ENCODE measurements around the gene KRTAP5-1. TPM values are rescaled to one million over a fixed set of nuclear protein-coding genes. Genes with fewer than 3 reads are reported as not detected.

Gene KRTAP5-1
- total RNA-seq, 2 donors from 2014 or later, result not detected

GRCh38 chr11:1629326-1630185 lies 44.5 kb upstream of the KRTAP5-1 start, which contains the start of gene KRTAP5-5:
TSS of gene KRTAP5-5 (plus strand) at chr11:1629775. CDS start at chr11:1629841, 66 bp downstream.
- TF ChIP-seq, protein P1, sequence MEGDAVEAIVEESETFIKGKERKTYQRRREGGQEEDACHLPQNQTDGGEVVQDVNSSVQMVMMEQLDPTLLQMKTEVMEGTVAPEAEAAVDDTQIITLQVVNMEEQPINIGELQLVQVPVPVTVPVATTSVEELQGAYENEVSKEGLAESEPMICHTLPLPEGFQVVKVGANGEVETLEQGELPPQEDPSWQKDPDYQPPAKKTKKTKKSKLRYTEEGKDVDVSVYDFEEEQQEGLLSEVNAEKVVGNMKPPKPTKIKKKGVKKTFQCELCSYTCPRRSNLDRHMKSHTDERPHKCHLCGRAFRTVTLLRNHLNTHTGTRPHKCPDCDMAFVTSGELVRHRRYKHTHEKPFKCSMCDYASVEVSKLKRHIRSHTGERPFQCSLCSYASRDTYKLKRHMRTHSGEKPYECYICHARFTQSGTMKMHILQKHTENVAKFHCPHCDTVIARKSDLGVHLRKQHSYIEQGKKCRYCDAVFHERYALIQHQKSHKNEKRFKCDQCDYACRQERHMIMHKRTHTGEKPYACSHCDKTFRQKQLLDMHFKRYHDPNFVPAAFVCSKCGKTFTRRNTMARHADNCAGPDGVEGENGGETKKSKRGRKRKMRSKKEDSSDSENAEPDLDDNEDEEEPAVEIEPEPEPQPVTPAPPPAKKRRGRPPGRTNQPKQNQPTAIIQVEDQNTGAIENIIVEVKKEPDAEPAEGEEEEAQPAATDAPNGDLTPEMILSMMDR (IDR thresholded peaks at IDR 0.05), result no peak
- ATAC-seq (ENCODE audit: insufficient number of reproducible peaks, low FRiP score, low read depth) (no peak), DNase-seq (ENCODE audit: low spot score) (no peak)
- Histone ChIP-seq H3K36me3 (no peaks in the 10 kb centered on the region), H3K27ac (no peak within 1 kb of the TSS), H3K4me1 (ENCODE audit: control insufficient read depth in 1 of 2, low read depth in 2 of 2) (no peaks in the 10 kb centered on the region), H3K9me3 (no peaks in the 10 kb centered on the region), H3K27me3 (replicated peaks; ENCODE audit: insufficient read depth) (peaks cover 7% of the 10 kb centered on the region), H3K4me3 (no peak within 1 kb of the TSS)

- Histone ChIP-seq H3K4me1 (ENCODE audit: control insufficient read depth in 1 of 2, low read depth in 2 of 2) (no peaks in the 10 kb centered on the region), H3K4me3 (no peak overlapping the region), H3K27ac (no peak overlapping the region), H3K27me3 (replicated peaks; ENCODE audit: insufficient read depth) (peaks cover 7% of the 10 kb centered on the region), H3K9me3 (no peaks in the 10 kb centered on the region), H3K36me3 (no peaks in the 10 kb centered on the region)
- no peak for ATAC-seq (ENCODE audit: insufficient number of reproducible peaks, low FRiP score, low read depth)
- DNase-seq (ENCODE audit: low spot score), result no peak
- TF ChIP-seq, protein P1 (IDR thresholded peaks at IDR 0.05), result peak; percentile 73
These were observed 43.6 kb upstream of the KRTAP5-1 start for GRCh38 chr11:1628506-1629325.

DNA sequence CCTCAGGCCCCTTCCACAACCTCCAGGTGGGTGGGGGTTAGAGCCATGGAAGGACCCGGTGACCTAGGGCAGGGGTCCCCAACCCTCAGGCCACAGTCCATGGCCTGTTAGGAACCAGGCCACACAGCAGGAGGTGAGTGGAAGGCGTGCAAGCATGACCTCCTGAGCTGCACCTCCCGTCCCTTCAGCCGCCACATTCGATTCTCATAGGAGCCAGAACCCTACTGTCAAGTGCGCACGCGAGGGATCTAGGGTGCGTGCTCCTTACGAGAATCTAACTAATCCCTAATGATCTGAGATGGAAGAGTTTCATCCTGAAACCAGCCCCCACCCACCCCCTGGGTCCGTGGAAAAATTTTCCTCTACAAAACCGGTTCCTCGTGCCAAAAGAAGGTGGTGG lies 40.5 kb upstream of the KRTAP5-1 start:
- Histone ChIP-seq H3K27ac (no peak overlapping the region), H3K27me3 (replicated peaks; ENCODE audit: insufficient read depth) (peaks cover under 1% of the 10 kb centered on the region), H3K4me1 (ENCODE audit: control insufficient read depth in 1 of 2, low read depth in 2 of 2) (no peaks in the 10 kb centered on the region), H3K4me3 (no peak overlapping the region), H3K36me3 (no peaks in the 10 kb centered on the region), H3K9me3 (no peaks in the 10 kb centered on the region)
- no peak for ATAC-seq (ENCODE audit: insufficient number of reproducible peaks, low FRiP score, low read depth)
- no peak for DNase-seq (ENCODE audit: low spot score)
- TF ChIP-seq, protein P1 (IDR thresholded peaks at IDR 0.05), result no peak

DNA sequence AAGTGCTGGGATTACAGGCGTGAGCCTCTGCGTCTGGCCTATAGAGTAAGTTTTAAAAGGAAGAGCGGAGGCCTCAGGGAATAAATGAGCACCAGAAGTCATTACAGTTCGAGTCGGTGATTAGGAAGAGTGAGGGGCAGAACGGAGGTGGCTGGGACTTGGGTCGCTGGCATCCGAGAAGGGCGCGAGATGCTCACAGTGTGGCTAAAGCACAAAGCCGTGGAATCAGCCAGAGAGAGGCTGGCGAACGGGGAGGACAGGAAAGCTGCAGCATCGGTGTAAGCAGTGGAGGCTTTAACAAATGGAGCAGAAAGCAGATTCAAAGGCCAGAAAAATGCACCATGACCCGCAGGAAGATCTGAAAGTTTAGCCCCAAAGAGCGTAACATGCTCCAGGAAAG lies 39.5 kb upstream of the KRTAP5-1 start:
- Histone ChIP-seq H3K9me3 (no peaks in the 10 kb centered on the region), H3K4me3 (no peak overlapping the region), H3K36me3 (no peaks in the 10 kb centered on the region), H3K27me3 (replicated peaks; ENCODE audit: insufficient read depth) (no peaks in the 10 kb centered on the region), H3K4me1 (ENCODE audit: control insufficient read depth in 1 of 2, low read depth in 2 of 2) (no peaks in the 10 kb centered on the region), H3K27ac (no peak overlapping the region)
- ATAC-seq (ENCODE audit: insufficient number of reproducible peaks, low FRiP score, low read depth) (no peak), DNase-seq (ENCODE audit: low spot score) (no peak)
- TF ChIP-seq, protein P1 (IDR thresholded peaks at IDR 0.05), result no peak

GRCh38 chr11:1623716-1624115 lies 38.6 kb upstream of the KRTAP5-1 start:
- Histone ChIP-seq H3K27me3 (replicated peaks; ENCODE audit: insufficient read depth) (no peaks in the 10 kb centered on the region), H3K4me1 (ENCODE audit: control insufficient read depth in 1 of 2, low read depth in 2 of 2) (no peaks in the 10 kb centered on the region), H3K27ac (no peak overlapping the region), H3K4me3 (no peak overlapping the region), H3K9me3 (no peaks in the 10 kb centered on the region), H3K36me3 (no peaks in the 10 kb centered on the region)
- ATAC-seq (ENCODE audit: insufficient number of reproducible peaks, low FRiP score, low read depth), result no peak
- TF ChIP-seq, protein P1 (IDR thresholded peaks at IDR 0.05), result no peak
- DNase-seq (ENCODE audit: low spot score), result no peak

Data from thoracic aorta (tissue), 2 donors.